Superior temporal gyrus (tissue), 1 donor: ENCODE results near the gene INPP5K.
"Not testable (repeated sequence)": the region's sequence is repeated elsewhere in the genome, so short reads cannot be mapped to it uniquely, and the experiment has no call there.

ENCODE experiments used
- DNase-seq: peaks from one replicate; pipeline ENCODE4 v3.0.0-alpha.2; 2016; ENCODE audit errors: extremely low spot score

INPP5K gene

GRCh38 chr17:1464186-1464585 is 52.2 kb downstream of the INPP5K start:
- no peak for DNase-seq

- DNase-seq, result no peak
These were observed 54.0 kb downstream of the INPP5K start for GRCh38 chr17:1462164-1463112.

GRCh38 chr17:1461198-1461944 is 55.0 kb downstream of the INPP5K start:
- no peak for DNase-seq

DNA sequence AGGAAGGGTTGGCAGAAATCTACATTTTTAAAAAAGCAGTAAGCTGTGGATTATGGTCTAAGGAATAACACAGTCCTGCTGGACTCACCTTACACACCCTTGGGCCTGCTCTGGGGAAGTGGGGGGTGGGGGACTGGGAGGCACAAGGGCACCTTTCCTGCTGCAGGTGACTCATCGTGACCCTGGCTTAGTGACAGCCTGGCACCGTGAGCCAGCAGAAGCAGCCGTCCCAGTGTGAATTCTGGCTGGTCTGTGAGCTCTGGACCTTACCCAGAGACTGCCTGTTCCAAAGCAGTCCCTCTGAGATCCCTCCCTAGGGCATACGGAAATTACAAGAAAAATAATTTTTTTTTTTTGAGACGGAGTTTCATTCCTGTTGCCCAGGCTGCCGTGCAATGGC is 56.2 kb downstream of the INPP5K start:
- DNase-seq, result no peak

- DNase-seq, result peak; percentile 96
These were observed 60.4 kb downstream of the INPP5K start, which contains the start of gene CRK for GRCh38 chr17:1455797-1456599. CRK (minus strand) TSS chr17:1456232; CDS start chr17:1456117, 115 bp downstream.

- DNase-seq, result peak; percentile 29
These were observed 61.1 kb downstream of the INPP5K start for GRCh38 chr17:1455291-1455796.

GRCh38 chr17:1454541-1454940 is 61.9 kb downstream of the INPP5K start:
- no peak for DNase-seq

DNA sequence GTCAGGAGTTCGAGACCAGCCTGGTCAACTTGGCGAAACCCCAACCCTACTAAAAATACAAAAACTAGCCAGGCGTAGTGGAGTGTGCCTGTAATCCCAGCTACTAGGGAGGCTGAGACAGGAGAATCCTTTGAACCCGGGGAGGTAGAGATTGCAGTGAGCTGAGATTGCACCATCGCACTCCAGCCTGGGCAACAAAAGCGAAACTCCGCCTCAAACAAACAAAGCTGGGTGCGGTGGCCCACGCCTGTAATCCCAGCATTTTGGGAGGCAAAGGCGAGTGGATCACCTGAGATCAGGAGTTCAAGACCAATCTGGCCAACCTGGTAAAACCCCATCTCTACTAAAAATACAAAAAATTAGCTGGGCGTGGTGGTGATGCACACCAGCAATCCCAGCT is 62.7 kb downstream of the INPP5K start:
- not testable (repeated sequence) for DNase-seq

GRCh38 chr17:1452836-1453235 is 63.6 kb downstream of the INPP5K start:
- no peak for DNase-seq

GRCh38 chr17:1450261-1450660 is 66.2 kb downstream of the INPP5K start:
- not testable (repeated sequence) for DNase-seq

GRCh38 chr17:1449412-1449967 is 66.9 kb downstream of the INPP5K start:
- no peak for DNase-seq

DNA sequence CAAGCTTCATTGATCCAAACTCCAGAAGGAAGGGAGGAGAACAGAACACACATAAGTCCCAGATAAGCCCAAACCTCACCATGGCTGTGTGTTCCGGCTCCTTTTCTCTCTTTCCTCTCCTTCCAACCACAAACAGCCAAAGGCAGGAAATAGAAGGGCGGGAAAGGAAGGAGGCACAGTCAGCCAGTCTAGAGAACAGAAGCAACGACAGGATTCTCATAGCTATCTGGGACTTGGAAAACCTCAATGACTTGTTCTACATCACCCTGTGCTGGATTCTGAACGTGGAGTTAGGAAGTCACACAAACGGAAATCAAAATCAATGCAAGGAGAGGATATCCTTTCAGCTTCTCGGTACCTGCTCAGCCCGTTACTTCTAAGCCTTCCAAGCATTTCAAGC is 69.4 kb downstream of the INPP5K start:
- no peak for DNase-seq

DNA sequence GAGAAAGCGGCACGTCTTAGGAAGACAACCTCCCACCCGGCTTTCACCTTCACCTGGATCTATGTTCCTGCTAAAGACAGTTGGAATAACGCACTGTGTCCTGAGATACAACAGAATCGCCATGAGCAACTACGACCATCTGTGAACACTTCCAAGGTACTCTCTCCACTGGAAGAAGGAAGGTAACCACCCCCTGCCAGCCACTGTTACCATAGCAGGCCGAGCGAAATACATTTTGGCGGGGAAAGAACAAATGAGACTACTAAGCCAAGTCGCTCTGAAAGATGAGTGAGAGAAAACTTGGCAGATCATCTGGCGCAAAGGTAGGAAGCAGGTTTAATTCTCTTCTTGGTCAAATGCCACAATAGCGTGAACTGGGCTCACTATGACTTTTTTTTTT is 70.2 kb downstream of the INPP5K start:
- DNase-seq, result no peak

- not testable (repeated sequence) for DNase-seq
These were observed 70.7 kb downstream of the INPP5K start for GRCh38 chr17:1445695-1446094.
